Measurements from ENCODE around the gene DYRK1A. TPM values are rescaled to one million over a fixed set of nuclear protein-coding genes. Genes with fewer than 3 reads are reported as not detected.

The DYRK1A gene
- total and polyA plus RNA-seq, 10 of the 15 experiments (the other 5 are each of a cell fraction or from before 2014, with no cell fraction given) = 2.4 to 68.6 (median 30.7) TPM

GRCh38 chr21:37560385-37560784 lies 193.8 kb downstream of the DYRK1A start:
- H3K36me3 ChIP-seq (ENCODE audit: control insufficient read depth in 2 of 2, insufficient read depth in 2 of 2, low read length in 1 of 2) = no peaks in the 10 kb centered on the region
- no peak overlapping the region for H3K4me3 ChIP-seq
- H3K27ac ChIP-seq (ENCODE audit: control insufficient read depth, insufficient read depth) = no peak overlapping the region
- FAIRE-seq (no peak), ATAC-seq (no peak), DNase-seq (ENCODE audit: low read depth, low spot score) (no peak)
- H4K20me1 ChIP-seq (ENCODE audit: control insufficient read depth, insufficient read depth) = no peaks in the 10 kb centered on the region
- H3K4me1 ChIP-seq (ENCODE audit: control insufficient read depth, insufficient read depth, low read length) = peaks cover 26% of the 10 kb centered on the region
- TF ChIP-seq DPF2 (IDR thresholded peaks at IDR 0.05) (no peak), SIX5 (IDR thresholded peaks at IDR 0.05; ENCODE audit: low read depth, low read length, severe bottlenecking) (no peak), IKZF2 (IDR thresholded peaks at IDR 0.05) (no peak), CREM (IDR thresholded peaks at IDR 0.05; ENCODE audit: low read depth) (no peak), POLR2A (IDR thresholded peaks at IDR 0.05; ENCODE audit: low read depth, low read length) (no peak), IRF5 (IDR thresholded peaks at IDR 0.05; ENCODE audit: borderline replicate concordance) (no peak), REST (IDR thresholded peaks at IDR 0.05; ENCODE audit: low read depth, low read length) (no peak), USF2 (IDR thresholded peaks at IDR 0.05; ENCODE audit: borderline replicate concordance, low read depth, low read length) (no peak), HDAC6 (IDR thresholded peaks at IDR 0.05; ENCODE audit: unreplicated experiment) (no peak), EZH2 (IDR thresholded peaks at IDR 0.05; ENCODE audit: borderline replicate concordance, control insufficient read depth, low read depth, low read length) (no peak), SREBF1 (IDR thresholded peaks at IDR 0.05; ENCODE audit: low read length) (no peak), ZNF384 (IDR thresholded peaks at IDR 0.05; ENCODE audit: borderline replicate concordance, low read depth, low read length) (no peak)
- in situ Hi-C loops (cut with MboI) (no loop called here), intact Hi-C loops (cut with micrococcal nuclease; ENCODE audit: unreplicated experiment) (loop anchor here (5.0 kb wide), 1 partner anchor 72 kb away; no protein-coding TSS in a partner anchor)
- H3K79me2 ChIP-seq (ENCODE audit: control insufficient read depth, insufficient read depth, low read length) = peaks cover 6% of the 10 kb centered on the region; the same call in 1 of the 2 replicates
- no TSS peak for BruUV-seq (replicated peaks)
- ChIA-PET CTCF (no interaction called here), RAD21 (ENCODE audit: unreplicated experiment) (no interaction called here), SMC1A (ENCODE audit: uncharacterized antibody, unreplicated experiment) (interaction anchor here (1.2 kb wide), 1 partner anchor 97 kb away, joined by 3 read pairs; no protein-coding TSS in a partner anchor), POLR2A (no interaction called here)
- H3K4me2 ChIP-seq (ENCODE audit: control insufficient read depth, insufficient read depth) = no peak overlapping the region
- H3K9ac ChIP-seq (ENCODE audit: control insufficient read depth, insufficient read depth, low read length) = no peak overlapping the region
- no peaks in the 10 kb centered on the region; the same call in 2 of the 3 replicates for H3K9me3 ChIP-seq (replicated peaks; ENCODE audit: control insufficient read depth, insufficient read depth, low read length)
- 93% methylated on average over 5 of the region's 5 CpGs for WGBS (ENCODE audit: insufficient coverage, insufficient replicate concordance, low lambda C conversion rate, missing lambda C conversion rate)
- no peak overlapping the region for H2AFZ ChIP-seq (ENCODE audit: control insufficient read depth, low read depth, low read length)
- no peaks in the 10 kb centered on the region for H3K27me3 ChIP-seq (replicated peaks in 1 of 2; ENCODE audit: control insufficient read depth in 2 of 2, insufficient read depth in 2 of 2, low read length in 1 of 2)

All from GM12878 (cell line).